ENCODE results near the gene RALGPS1.

RALGPS1 gene

DNA sequence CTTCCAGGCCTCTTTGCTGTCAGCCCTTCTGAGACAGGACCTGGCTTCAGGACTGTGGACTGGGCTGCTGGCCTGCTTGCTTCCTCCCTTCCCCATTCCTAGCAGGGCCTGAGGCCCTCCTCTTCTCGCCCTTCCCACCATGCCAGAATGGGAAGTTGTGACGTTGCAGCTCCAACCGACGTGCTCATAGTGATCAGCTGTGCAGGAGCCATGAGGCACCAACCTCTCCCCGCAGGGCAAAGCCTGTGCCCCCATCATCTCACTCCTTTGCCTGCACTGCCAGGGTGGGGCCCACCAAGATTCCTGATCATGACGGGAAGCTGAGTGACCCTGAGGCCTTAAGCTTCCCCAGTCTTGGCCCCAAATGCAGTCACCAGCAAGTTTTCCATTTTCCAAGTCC lies 304.9 kb downstream of the RALGPS1 start:
- H3K4me3 ChIP-seq (replicated peaks; ENCODE audit: insufficient read depth, low read length): no peak overlapping the region
- H3K27ac ChIP-seq (replicated peaks): no peak overlapping the region
- DNase-seq (ENCODE audit: low read depth in 1 of 2, low spot score in 1 of 2): peak; percentile 26 to 38
- TF ChIP-seq, protein P1, sequence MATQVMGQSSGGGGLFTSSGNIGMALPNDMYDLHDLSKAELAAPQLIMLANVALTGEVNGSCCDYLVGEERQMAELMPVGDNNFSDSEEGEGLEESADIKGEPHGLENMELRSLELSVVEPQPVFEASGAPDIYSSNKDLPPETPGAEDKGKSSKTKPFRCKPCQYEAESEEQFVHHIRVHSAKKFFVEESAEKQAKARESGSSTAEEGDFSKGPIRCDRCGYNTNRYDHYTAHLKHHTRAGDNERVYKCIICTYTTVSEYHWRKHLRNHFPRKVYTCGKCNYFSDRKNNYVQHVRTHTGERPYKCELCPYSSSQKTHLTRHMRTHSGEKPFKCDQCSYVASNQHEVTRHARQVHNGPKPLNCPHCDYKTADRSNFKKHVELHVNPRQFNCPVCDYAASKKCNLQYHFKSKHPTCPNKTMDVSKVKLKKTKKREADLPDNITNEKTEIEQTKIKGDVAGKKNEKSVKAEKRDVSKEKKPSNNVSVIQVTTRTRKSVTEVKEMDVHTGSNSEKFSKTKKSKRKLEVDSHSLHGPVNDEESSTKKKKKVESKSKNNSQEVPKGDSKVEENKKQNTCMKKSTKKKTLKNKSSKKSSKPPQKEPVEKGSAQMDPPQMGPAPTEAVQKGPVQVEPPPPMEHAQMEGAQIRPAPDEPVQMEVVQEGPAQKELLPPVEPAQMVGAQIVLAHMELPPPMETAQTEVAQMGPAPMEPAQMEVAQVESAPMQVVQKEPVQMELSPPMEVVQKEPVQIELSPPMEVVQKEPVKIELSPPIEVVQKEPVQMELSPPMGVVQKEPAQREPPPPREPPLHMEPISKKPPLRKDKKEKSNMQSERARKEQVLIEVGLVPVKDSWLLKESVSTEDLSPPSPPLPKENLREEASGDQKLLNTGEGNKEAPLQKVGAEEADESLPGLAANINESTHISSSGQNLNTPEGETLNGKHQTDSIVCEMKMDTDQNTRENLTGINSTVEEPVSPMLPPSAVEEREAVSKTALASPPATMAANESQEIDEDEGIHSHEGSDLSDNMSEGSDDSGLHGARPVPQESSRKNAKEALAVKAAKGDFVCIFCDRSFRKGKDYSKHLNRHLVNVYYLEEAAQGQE (IDR thresholded peaks at IDR 0.05; ENCODE audit: insufficient replicate concordance, low read depth): no peak
- TF ChIP-seq, protein P2, sequence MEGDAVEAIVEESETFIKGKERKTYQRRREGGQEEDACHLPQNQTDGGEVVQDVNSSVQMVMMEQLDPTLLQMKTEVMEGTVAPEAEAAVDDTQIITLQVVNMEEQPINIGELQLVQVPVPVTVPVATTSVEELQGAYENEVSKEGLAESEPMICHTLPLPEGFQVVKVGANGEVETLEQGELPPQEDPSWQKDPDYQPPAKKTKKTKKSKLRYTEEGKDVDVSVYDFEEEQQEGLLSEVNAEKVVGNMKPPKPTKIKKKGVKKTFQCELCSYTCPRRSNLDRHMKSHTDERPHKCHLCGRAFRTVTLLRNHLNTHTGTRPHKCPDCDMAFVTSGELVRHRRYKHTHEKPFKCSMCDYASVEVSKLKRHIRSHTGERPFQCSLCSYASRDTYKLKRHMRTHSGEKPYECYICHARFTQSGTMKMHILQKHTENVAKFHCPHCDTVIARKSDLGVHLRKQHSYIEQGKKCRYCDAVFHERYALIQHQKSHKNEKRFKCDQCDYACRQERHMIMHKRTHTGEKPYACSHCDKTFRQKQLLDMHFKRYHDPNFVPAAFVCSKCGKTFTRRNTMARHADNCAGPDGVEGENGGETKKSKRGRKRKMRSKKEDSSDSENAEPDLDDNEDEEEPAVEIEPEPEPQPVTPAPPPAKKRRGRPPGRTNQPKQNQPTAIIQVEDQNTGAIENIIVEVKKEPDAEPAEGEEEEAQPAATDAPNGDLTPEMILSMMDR (IDR thresholded peaks at IDR 0.05; ENCODE audit: insufficient read depth, low read length): no peak
- no peak for TF ChIP-seq SPI1 (IDR thresholded peaks at IDR 0.05; ENCODE audit: borderline replicate concordance, low read depth)
- no peaks in the 10 kb centered on the region for H3K27me3 ChIP-seq (ENCODE audit: insufficient read depth, poor library complexity, severe bottlenecking)

DNA sequence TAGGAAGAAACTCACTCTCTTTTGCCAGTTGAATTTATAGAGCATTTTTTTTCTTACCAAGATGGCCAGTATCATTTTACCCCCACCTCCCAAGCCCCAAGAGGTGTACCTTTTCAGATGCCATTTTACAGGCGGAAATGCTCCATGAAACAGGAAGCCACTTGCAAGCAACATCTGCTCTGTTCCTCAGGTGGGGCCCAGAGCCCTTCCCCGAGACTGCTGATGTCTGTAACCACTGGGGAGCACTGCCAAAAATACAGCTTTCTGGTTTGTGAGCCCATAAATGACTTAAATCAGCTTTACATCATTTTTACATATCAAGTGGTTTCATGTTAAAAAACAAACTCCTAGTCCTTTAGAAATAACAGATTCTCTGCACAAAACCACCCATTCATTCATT lies 307.1 kb downstream of the RALGPS1 start:
- Histone ChIP-seq H3K4me3 (replicated peaks; ENCODE audit: insufficient read depth, low read length) (no peak overlapping the region), H3K27ac (replicated peaks) (no peak overlapping the region), H3K27me3 (ENCODE audit: insufficient read depth, poor library complexity, severe bottlenecking) (no peaks in the 10 kb centered on the region)
- TF ChIP-seq SPI1 (IDR thresholded peaks at IDR 0.05; ENCODE audit: borderline replicate concordance, low read depth): no peak
- TF ChIP-seq GABPA (IDR thresholded peaks at IDR 0.05; ENCODE audit: low read depth): no peak
- TF ChIP-seq, protein P1 (IDR thresholded peaks at IDR 0.05; ENCODE audit: insufficient replicate concordance, low read depth): no peak
- no peak for TF ChIP-seq POLR2AphosphoS5 (IDR thresholded peaks at IDR 0.05; ENCODE audit: low read depth)
- no peak for DNase-seq (ENCODE audit: low read depth in 1 of 2, low spot score in 1 of 2)

DNA sequence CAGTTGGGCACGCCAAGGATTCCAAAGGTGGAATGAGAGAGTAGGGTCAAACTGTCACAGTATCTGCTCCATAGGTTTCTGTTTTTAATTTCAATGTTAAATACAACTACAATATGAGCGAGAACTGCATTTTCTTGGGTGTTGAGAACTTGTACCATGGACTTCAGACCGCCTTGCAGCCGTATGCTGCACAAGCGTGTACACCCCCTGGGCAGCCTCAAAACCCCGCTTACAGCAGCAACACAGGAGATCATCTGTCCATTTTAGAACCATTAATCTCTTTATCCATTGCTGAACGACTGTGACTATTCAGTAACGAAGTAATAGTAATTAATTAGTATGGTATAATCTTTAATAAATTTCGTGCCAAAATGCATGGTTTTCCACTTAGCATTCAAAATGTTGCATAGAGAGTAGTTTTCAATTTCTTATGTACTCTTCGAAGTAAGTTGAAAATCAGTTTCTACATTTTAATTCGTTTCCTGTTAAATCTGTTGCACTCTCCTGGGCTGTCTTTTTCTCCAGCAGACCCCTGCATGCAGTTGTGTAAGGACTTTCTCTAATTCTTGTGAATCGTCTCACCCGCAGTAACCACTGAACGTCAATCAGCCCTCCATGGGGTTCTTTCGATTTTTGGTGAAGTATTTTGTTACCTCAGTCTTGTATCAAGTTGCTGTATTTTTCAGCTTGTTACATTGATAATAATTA lies 308.0 kb downstream of the RALGPS1 start:
- Histone ChIP-seq H3K4me3 (replicated peaks; ENCODE audit: insufficient read depth, low read length) (no peak overlapping the region), H3K27ac (replicated peaks) (no peak overlapping the region), H3K27me3 (ENCODE audit: insufficient read depth, poor library complexity, severe bottlenecking) (no peaks in the 10 kb centered on the region)
- TF ChIP-seq POLR2AphosphoS5 (IDR thresholded peaks at IDR 0.05; ENCODE audit: low read depth) (no peak), SPI1 (IDR thresholded peaks at IDR 0.05; ENCODE audit: borderline replicate concordance, low read depth) (no peak), GABPA (IDR thresholded peaks at IDR 0.05; ENCODE audit: low read depth) (no peak)
- TF ChIP-seq, protein P1 (IDR thresholded peaks at IDR 0.05; ENCODE audit: insufficient replicate concordance, low read depth): no peak
- TF ChIP-seq, protein P2 (IDR thresholded peaks at IDR 0.05; ENCODE audit: insufficient read depth, low read length): no peak
- no peak for DNase-seq (ENCODE audit: low read depth in 1 of 2, low spot score in 1 of 2)
